Bronchial epithelial cell (primary cell): Measurements from ENCODE around the gene ZNF837. TPM values are rescaled to one million over a fixed set of nuclear protein-coding genes. Genes with fewer than 3 reads are reported as not detected.

Experiments used
- DNase-seq: peaks from one replicate; pipeline ENCODE4 v3.0.0-alpha.2; 2010; ENCODE audit warnings: low read depth
- FAIRE-seq: peaks from 2 replicates; lab custom pipeline; 2011; peaks lifted over from hg19 to GRCh38; lab: Jason Lieb, UNC
- H3K27me3 ChIP-seq: 2 replicates; pipeline ENCODE4 v1.5.1; 2011; ENCODE audit warnings: low read length; ENCODE audit not compliant: control insufficient read depth, insufficient read depth
- H3K36me3 ChIP-seq: 2 replicates; pipeline ENCODE4 v1.5.1; 2011; ENCODE audit warnings: low read length; ENCODE audit not compliant: control insufficient read depth, insufficient read depth
- H3K4me3 ChIP-seq: 2 replicates; pipeline ENCODE4 v1.5.1; 2011; ENCODE audit warnings: mild to moderate bottlenecking, low read depth, low read length, control low read depth
- total RNA-seq: library from RNA; depleted of rRNA; stranded (reverse); fragments of >200 nt; gene quantifications from 2 replicates; pipeline ENCODE4 v1.2.1, GENCODE V29; 2014
- TF ChIP-seq, protein P1 (sequence below): IDR thresholded peaks from 2 replicates; pipeline ENCODE4 v1.5.1; 2011; ENCODE audit warnings: mild to moderate bottlenecking, moderate library complexity, low read length, control low read depth, inconsistent platforms; ENCODE audit not compliant: insufficient read depth, severe bottlenecking

Gene ZNF837
- total RNA-seq, 1 donor from 2014 or later, result 2.4 TPM

GRCh38 chr19:58326501-58326913, 54.3 kb downstream of the ZNF837 start:
- TF ChIP-seq, protein P1, sequence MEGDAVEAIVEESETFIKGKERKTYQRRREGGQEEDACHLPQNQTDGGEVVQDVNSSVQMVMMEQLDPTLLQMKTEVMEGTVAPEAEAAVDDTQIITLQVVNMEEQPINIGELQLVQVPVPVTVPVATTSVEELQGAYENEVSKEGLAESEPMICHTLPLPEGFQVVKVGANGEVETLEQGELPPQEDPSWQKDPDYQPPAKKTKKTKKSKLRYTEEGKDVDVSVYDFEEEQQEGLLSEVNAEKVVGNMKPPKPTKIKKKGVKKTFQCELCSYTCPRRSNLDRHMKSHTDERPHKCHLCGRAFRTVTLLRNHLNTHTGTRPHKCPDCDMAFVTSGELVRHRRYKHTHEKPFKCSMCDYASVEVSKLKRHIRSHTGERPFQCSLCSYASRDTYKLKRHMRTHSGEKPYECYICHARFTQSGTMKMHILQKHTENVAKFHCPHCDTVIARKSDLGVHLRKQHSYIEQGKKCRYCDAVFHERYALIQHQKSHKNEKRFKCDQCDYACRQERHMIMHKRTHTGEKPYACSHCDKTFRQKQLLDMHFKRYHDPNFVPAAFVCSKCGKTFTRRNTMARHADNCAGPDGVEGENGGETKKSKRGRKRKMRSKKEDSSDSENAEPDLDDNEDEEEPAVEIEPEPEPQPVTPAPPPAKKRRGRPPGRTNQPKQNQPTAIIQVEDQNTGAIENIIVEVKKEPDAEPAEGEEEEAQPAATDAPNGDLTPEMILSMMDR, result no peak
- peak overlapping the region; percentile 74 for H3K4me3 ChIP-seq
- peaks cover 4% of the 10 kb centered on the region for H3K36me3 ChIP-seq
- no peak for DNase-seq
- H3K27me3 ChIP-seq, result no peaks in the 10 kb centered on the region
- no peak for FAIRE-seq

- DNase-seq (peak; percentile 82), FAIRE-seq (peak; percentile 43)
- H3K36me3 ChIP-seq, result peaks cover 4% of the 10 kb centered on the region
- TF ChIP-seq, protein P1, result no peak
- peak overlapping the region; percentile 74 for H3K4me3 ChIP-seq
- no peaks in the 10 kb centered on the region for H3K27me3 ChIP-seq
Observed at GRCh38 chr19:58325311-58326022, 55.4 kb downstream of the ZNF837 start.

DNA sequence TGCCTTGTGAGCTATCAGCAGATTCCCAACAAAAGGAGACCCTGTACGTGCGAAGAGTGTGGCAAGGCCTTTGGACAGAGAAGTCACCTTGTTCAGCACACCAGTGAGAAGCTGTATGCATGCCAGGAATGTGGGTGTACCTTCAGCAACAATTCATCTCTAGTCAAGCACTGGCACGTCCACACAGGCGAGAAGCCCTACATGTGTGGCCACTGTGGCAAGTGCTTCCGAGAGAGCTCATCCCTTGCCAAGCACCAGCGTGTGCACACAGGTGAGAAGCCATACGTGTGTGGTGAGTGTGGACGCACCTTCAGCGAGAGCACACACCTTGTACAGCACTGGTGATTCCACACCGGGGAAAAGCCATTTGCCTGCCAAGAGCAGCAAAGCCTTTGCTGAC, 61.6 kb downstream of the ZNF837 start:
- TF ChIP-seq, protein P1, result no peak
- H3K36me3 ChIP-seq, result peaks cover 9% of the 10 kb centered on the region
- peak; percentile 100 for FAIRE-seq

DNA sequence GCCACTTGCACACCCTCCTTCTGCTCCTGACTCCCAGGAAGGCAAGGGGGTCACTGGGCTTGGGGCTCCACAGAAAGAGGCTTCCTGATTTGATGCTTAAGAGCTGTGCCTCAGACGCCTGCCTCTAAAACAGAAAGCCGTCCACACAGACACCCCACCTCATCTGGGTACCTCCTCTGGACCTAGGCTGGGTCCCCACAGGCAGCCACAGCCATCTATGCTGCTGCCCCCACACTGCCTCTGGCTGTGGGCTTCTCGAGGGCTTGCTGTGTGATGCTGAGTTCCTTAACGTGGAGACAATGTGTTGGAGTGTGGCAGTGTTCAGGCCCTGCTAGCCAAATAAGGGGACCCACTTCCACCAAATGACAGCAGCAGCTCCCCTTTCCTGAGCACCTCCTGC, 62.5 kb downstream of the ZNF837 start:
- TF ChIP-seq, protein P1, result no peak
- no peaks in the 10 kb centered on the region for H3K27me3 ChIP-seq
- FAIRE-seq, result no peak
- no peak for DNase-seq
- H3K4me3 ChIP-seq, result no peak overlapping the region
- H3K36me3 ChIP-seq, result peaks cover 12% of the 10 kb centered on the region

More for the DNA sequence above, 61.6 kb downstream of the ZNF837 start:
- Histone ChIP-seq H3K4me3 (no peak overlapping the region), H3K27me3 (no peaks in the 10 kb centered on the region)
- DNase-seq, result peak; percentile 65

Other genes starting within 250 kb of the ZNF837 start
- 14.1 and 14.5 TPM in 2 replicates for gene ZNF329, start 230.2 kb downstream of the ZNF837 start, total RNA-seq
- 28.2 and 36.5 TPM in 2 replicates for gene ZNF274, start 198.0 kb downstream of the ZNF837 start, total RNA-seq
- 55.8 and 65.8 TPM in 2 replicates for gene ZNF544, start 152.1 kb downstream of the ZNF837 start, total RNA-seq
- 2.3 and 2.4 TPM in 2 replicates for gene ZNF8, start 102.1 kb downstream of the ZNF837 start, total RNA-seq
- 50.7 and 59.2 TPM in 2 replicates for gene ERVK3-1, start 75.7 kb downstream of the ZNF837 start, total RNA-seq
- 1.8 and 2.2 TPM in 2 replicates for gene ZSCAN22, start 54.0 kb downstream of the ZNF837 start, total RNA-seq
- gene A1BG, start 27.5 kb downstream of the ZNF837 start, total RNA-seq, result 2.1 and 4.7 TPM in 2 replicates
- gene ZNF497, start 18.3 kb downstream of the ZNF837 start, total RNA-seq, result 0.53 and 2.2 TPM in 2 replicates
- 3,518 and 4,823 TPM in 2 replicates for gene RPS5, start 6.2 kb upstream of the ZNF837 start, total RNA-seq
- 0.79 and 1.9 TPM in 2 replicates for gene RNF225, start 14.6 kb upstream of the ZNF837 start, total RNA-seq
- gene ZNF584, start 27.6 kb upstream of the ZNF837 start, total RNA-seq, result 8.2 and 9.7 TPM in 2 replicates
- gene ZNF132, start 59.1 kb upstream of the ZNF837 start, total RNA-seq, result 5.5 and 5.8 TPM in 2 replicates
- 8.8 and 10.8 TPM in 2 replicates for gene ZNF324B, start 70.6 kb upstream of the ZNF837 start, total RNA-seq
- gene ZNF324, start 86.0 kb upstream of the ZNF837 start, total RNA-seq, result 9.7 and 10.5 TPM in 2 replicates
- 2.4 and 3.7 TPM in 2 replicates for gene ZNF446, start 95.3 kb upstream of the ZNF837 start, total RNA-seq
- gene SLC27A5, start 131.0 kb upstream of the ZNF837 start, total RNA-seq, result 11.1 and 28.8 TPM in 2 replicates
- gene ZBTB45, start 138.8 kb upstream of the ZNF837 start, total RNA-seq, result 3.4 and 5.1 TPM in 2 replicates
- 270 and 277 TPM in 2 replicates for gene TRIM28, start 163.0 kb upstream of the ZNF837 start, total RNA-seq
- 166 and 219 TPM in 2 replicates for gene CHMP2A, start 174.1 kb upstream of the ZNF837 start, total RNA-seq
- gene UBE2M, start 177.6 kb upstream of the ZNF837 start, total RNA-seq, result 128 and 159 TPM in 2 replicates
- 14.7 and 17.8 TPM in 2 replicates for gene MZF1, start 192.3 kb upstream of the ZNF837 start, total RNA-seq